GM06990 (cell line): ENCODE data around the gene EXOC3L4.

Experiments
- DNase-seq: peaks from one replicate; pipeline ENCODE4 v3.0.0-alpha.2; 2011; ENCODE audit not compliant: insufficient read length; ENCODE audit errors: extremely low read depth
- H3K27me3 ChIP-seq: replicated peaks from 2 replicates; pipeline ENCODE4 v1.6.0; 2011; ENCODE audit warnings: low read length; ENCODE audit not compliant: control insufficient read depth, insufficient read depth
- H3K36me3 ChIP-seq: 2 replicates; pipeline ENCODE4 v1.5.1; 2011; ENCODE audit warnings: low read length; ENCODE audit not compliant: control insufficient read depth, insufficient read depth
- H3K4me3 ChIP-seq: replicated peaks from 2 replicates; pipeline ENCODE4 v1.5.1; 2011; ENCODE audit warnings: low read depth, mild to moderate bottlenecking, control low read depth, low read length
- CTCF ChIP-seq: IDR thresholded peaks from 2 replicates; pipeline ENCODE4 v1.5.1; 2011; ENCODE audit warnings: low read length, control low read depth, mild to moderate bottlenecking, inconsistent platforms; ENCODE audit not compliant: insufficient read depth, poor library complexity, severe bottlenecking

The EXOC3L4 gene

GRCh38 chr14:103087343-103087835 is 7.1 kb upstream of the EXOC3L4 start:
- peak; percentile 10 for DNase-seq

GRCh38 chr14:103088921-103089320 is 5.6 kb upstream of the EXOC3L4 start:
- peaks cover 1% of the 10 kb centered on the region; the same call in 1 of the 2 replicates for H3K27me3 ChIP-seq
- H3K4me3 ChIP-seq: no peak overlapping the region
- TF ChIP-seq CTCF: no peak
- peak; percentile 1 for DNase-seq
- no peaks in the 10 kb centered on the region for H3K36me3 ChIP-seq

More at GRCh38 chr14:103087343-103087835, 7.1 kb upstream of the EXOC3L4 start:
- Histone ChIP-seq H3K4me3 (no peak overlapping the region), H3K36me3 (no peaks in the 10 kb centered on the region), H3K27me3 (peaks cover 1% of the 10 kb centered on the region; the same call in 1 of the 2 replicates)
- no peak for TF ChIP-seq CTCF

- Histone ChIP-seq H3K4me3 (no peak overlapping the region), H3K36me3 (no peaks in the 10 kb centered on the region), H3K27me3 (0 out of 2 replicates have a peak, but pooled peaks cover 1% of the 10 kb centered on the region)
- no peak for TF ChIP-seq CTCF
- DNase-seq: peak; percentile 9
These were observed 4.9 kb upstream of the EXOC3L4 start for GRCh38 chr14:103089386-103090335.

GRCh38 chr14:103090481-103091020 is 4.0 kb upstream of the EXOC3L4 start:
- no peak for DNase-seq
- no peak overlapping the region for H3K4me3 ChIP-seq
- H3K27me3 ChIP-seq: no peaks in the 10 kb centered on the region
- TF ChIP-seq CTCF: no peak
- H3K36me3 ChIP-seq: no peaks in the 10 kb centered on the region

GRCh38 chr14:103091041-103091882 is 3.3 kb upstream of the EXOC3L4 start:
- no peaks in the 10 kb centered on the region for H3K27me3 ChIP-seq
- peak overlapping the region; percentile 44 for H3K4me3 ChIP-seq
- H3K36me3 ChIP-seq: no peaks in the 10 kb centered on the region
- peak; percentile 67 for TF ChIP-seq CTCF
- peak; percentile 81 for DNase-seq
